Ovary (tissue), 3 donors: ENCODE results near the gene LMTK2.

Source experiments
- POLR2A ChIP-seq: fragments of 450-650 bp; IDR thresholded peaks from one replicate; pipeline ENCODE4 v1.6.1; 2017; ENCODE audit warnings: antibody characterized with exemption, mild to moderate bottlenecking, moderate library complexity
- TF ChIP-seq, protein P1 (sequence below), 3 donors: fragments of 450-650 bp in 2 of 3; fragments of 200-600 bp in 1 of 3; IDR thresholded peaks; one replicate each; pipeline versions ENCODE4 v1.5.1 to v1.8.0; 2016 to 2022; ENCODE audit warnings: antibody characterized with exemption in 3 of 3, mild to moderate bottlenecking in 1 of 3
- donor health status: DM: no; HTN: no; CAD: no.

DNA sequence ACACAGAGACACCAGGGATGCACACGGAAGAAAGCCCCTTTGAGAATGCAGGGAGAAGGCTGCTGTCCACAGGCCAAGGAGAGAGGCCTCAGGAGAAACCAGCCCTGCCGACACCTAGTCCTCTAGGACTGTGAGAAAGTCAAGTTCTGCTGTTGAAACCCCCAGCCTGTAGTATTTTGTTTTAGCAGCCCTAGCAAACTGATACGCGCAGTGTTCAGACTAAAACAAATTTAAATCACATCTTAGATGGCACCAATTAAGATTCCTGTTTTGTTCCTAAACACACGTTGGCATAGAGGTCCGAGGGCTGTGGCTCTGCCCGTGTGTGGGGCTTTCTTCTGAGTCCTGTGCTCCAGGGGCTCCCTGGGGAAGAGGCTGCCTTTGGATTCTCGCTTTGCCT lies 21.7 kb downstream of the LMTK2 start:
- no peak for TF ChIP-seq POLR2A
- TF ChIP-seq, protein P1, sequence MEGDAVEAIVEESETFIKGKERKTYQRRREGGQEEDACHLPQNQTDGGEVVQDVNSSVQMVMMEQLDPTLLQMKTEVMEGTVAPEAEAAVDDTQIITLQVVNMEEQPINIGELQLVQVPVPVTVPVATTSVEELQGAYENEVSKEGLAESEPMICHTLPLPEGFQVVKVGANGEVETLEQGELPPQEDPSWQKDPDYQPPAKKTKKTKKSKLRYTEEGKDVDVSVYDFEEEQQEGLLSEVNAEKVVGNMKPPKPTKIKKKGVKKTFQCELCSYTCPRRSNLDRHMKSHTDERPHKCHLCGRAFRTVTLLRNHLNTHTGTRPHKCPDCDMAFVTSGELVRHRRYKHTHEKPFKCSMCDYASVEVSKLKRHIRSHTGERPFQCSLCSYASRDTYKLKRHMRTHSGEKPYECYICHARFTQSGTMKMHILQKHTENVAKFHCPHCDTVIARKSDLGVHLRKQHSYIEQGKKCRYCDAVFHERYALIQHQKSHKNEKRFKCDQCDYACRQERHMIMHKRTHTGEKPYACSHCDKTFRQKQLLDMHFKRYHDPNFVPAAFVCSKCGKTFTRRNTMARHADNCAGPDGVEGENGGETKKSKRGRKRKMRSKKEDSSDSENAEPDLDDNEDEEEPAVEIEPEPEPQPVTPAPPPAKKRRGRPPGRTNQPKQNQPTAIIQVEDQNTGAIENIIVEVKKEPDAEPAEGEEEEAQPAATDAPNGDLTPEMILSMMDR (IDR thresholded peaks at IDR 0.05), result no peak
